ENCODE data around the gene MED13L. TPM values are rescaled to one million over a fixed set of nuclear protein-coding genes. Genes with fewer than 3 reads are reported as not detected.

The MED13L gene
- total RNA-seq, 1 donor from 2014 or later, result 91.5 TPM

GRCh38 chr12:116278667-116279066, 1.2 kb upstream of the MED13L start:
- DNase-seq (ENCODE audit: low read depth in 2 of 2), result no peak

GRCh38 chr12:116278279-116278626, 760 bp upstream of the MED13L start:
- peak; percentile 19 to 24 for DNase-seq (ENCODE audit: low read depth in 2 of 2)

GRCh38 chr12:116276652-116277466, 634 bp downstream of the MED13L start:
- DNase-seq (ENCODE audit: low read depth in 2 of 2), result peak; percentile 83 to 86

GRCh38 chr12:116274551-116275375, 2.7 kb downstream of the MED13L start:
- no peak for DNase-seq (ENCODE audit: low read depth in 2 of 2)

GRCh38 chr12:116273813-116274550, 3.5 kb downstream of the MED13L start:
- no peak for DNase-seq (ENCODE audit: low read depth in 2 of 2)

GRCh38 chr12:116267948-116268347, 9.5 kb downstream of the MED13L start:
- DNase-seq (ENCODE audit: low read depth in 2 of 2), result no peak

GRCh38 chr12:116266631-116267349, 10.7 kb downstream of the MED13L start:
- DNase-seq (ENCODE audit: low read depth in 2 of 2), result peak in 1 of 2 donors; percentile 48

GRCh38 chr12:116266168-116266601, 11.3 kb downstream of the MED13L start:
- DNase-seq (ENCODE audit: low read depth in 2 of 2), result peak in 1 of 2 donors; percentile 21

- no peak for DNase-seq (ENCODE audit: low read depth in 2 of 2)
Observed at GRCh38 chr12:116265351-116266147, 11.9 kb downstream of the MED13L start.

GRCh38 chr12:116264525-116265070, 12.9 kb downstream of the MED13L start:
- DNase-seq (ENCODE audit: low read depth in 2 of 2), result no peak

- no peak for DNase-seq (ENCODE audit: low read depth in 2 of 2)
Observed at GRCh38 chr12:116263844-116264243, 13.6 kb downstream of the MED13L start.

- DNase-seq (ENCODE audit: low read depth in 2 of 2), result no peak
Observed at GRCh38 chr12:116263431-116263830, 14.1 kb downstream of the MED13L start.

GRCh38 chr12:116262741-116263140, 14.8 kb downstream of the MED13L start:
- DNase-seq (ENCODE audit: low read depth in 2 of 2), result no peak

- DNase-seq (ENCODE audit: low read depth in 2 of 2), result no peak
Observed at GRCh38 chr12:116261525-116262100, 15.9 kb downstream of the MED13L start.

- DNase-seq (ENCODE audit: low read depth in 2 of 2), result no peak
Observed at GRCh38 chr12:116259800-116260577, 17.5 kb downstream of the MED13L start.

GRCh38 chr12:116257826-116258225, 19.7 kb downstream of the MED13L start:
- no peak for DNase-seq (ENCODE audit: low read depth in 2 of 2)

GRCh38 chr12:116257215-116257614, 20.3 kb downstream of the MED13L start:
- peak in 1 of 2 donors; percentile 63 for DNase-seq (ENCODE audit: low read depth in 2 of 2)

- no peak for DNase-seq (ENCODE audit: low read depth in 2 of 2)
Observed at GRCh38 chr12:116249938-116250337, 27.6 kb downstream of the MED13L start.

GRCh38 chr12:116248930-116249329, 28.6 kb downstream of the MED13L start:
- DNase-seq (ENCODE audit: low read depth in 2 of 2), result no peak

Data from lung microvascular endothelial cell (primary cell).